K562 (cell line): ENCODE data around the gene SPATA3.

Source experiments
- CTCF ChIP-seq, 3 experiments: IDR thresholded peaks in 2 of 3; conservative IDR thresholded peaks in 1 of 3; 2 replicates each; pipeline ENCODE4 v1.5.1; 2011 to 2012; ENCODE audit warnings: low read length in 3 of 3, mild to moderate bottlenecking in 3 of 3, control low read depth in 2 of 3, improper control_type of control experiment in 1 of 3, inconsistent platforms in 1 of 3, low read depth in 1 of 3, mixed read lengths in 1 of 3, moderate library complexity in 1 of 3; ENCODE audit not compliant: insufficient read depth in 2 of 3
- EZH2 ChIP-seq: IDR thresholded peaks from 2 replicates; pipeline ENCODE4 v1.6.1; 2012; ENCODE audit warnings: low read depth, mild to moderate bottlenecking, inconsistent platforms, low read length, borderline replicate concordance
- PBX2 ChIP-seq, 2 experiments: IDR thresholded peaks in 1 of 2; conservative IDR thresholded peaks in 1 of 2; 2 replicates each; pipeline ENCODE4 v1.6.1; 2016; ENCODE audit warnings: low read depth in 2 of 2, mild to moderate bottlenecking in 1 of 2, missing compliant biosample characterization in 1 of 2, missing genetic modification characterization in 1 of 2, moderate library complexity in 1 of 2
- POLR2B ChIP-seq: fragments of 450-650 bp; IDR thresholded peaks from 2 replicates; pipeline ENCODE4 v1.6.1; 2018; ENCODE audit warnings: low read depth; ENCODE audit not compliant: partially characterized antibody
- TSHZ1 ChIP-seq: fragments of 250-450 bp; sonication (Bioruptor Pico); IDR thresholded peaks from 2 replicates; pipeline ENCODE4 v1.4.0; 2020; ENCODE audit warnings: mild to moderate bottlenecking, moderate library complexity
- ZNF212 ChIP-seq: fragments of 450-650 bp; formaldehyde crosslinking; IDR thresholded peaks from 2 replicates; pipeline ENCODE4 v1.4.0; 2020; ENCODE audit warnings: mild to moderate bottlenecking

GRCh38 chr2:231001036-231001435, 5.1 kb downstream of the SPATA3 start:
- TF ChIP-seq TSHZ1 (CRISPR knock-in tag) (no peak), POLR2B (no peak), PBX2 (CRISPR knock-in tag; IDR thresholded peaks at IDR 0.05; ENCODE audit: low read depth) (no peak), PBX2 (tag; conservative IDR thresholded peaks at IDR 0.05; ENCODE audit: low read depth) (no peak), CTCF (IDR thresholded peaks at IDR 0.05 in 2 of 3, conservative IDR thresholded peaks at IDR 0.05 in 1 of 3; ENCODE audit: insufficient read depth in 2 of 3, low read depth in 1 of 3, low read length in 3 of 3) (no peak), EZH2 (no peak), ZNF212 (CRISPR knock-in tag) (no peak)
